T1000 (cell line): ENCODE measurements around the gene FAM25G.
"Not testable (repeated sequence)": the region's sequence is repeated elsewhere in the genome, so short reads cannot be mapped to it uniquely, and the experiment has no call there.

Source experiments
- DNase-seq: peaks from one replicate; lab custom pipeline; 2025; ENCODE audit warnings: mixed read lengths; lab: John Stamatoyannopoulos, UW

The FAM25G gene

DNA sequence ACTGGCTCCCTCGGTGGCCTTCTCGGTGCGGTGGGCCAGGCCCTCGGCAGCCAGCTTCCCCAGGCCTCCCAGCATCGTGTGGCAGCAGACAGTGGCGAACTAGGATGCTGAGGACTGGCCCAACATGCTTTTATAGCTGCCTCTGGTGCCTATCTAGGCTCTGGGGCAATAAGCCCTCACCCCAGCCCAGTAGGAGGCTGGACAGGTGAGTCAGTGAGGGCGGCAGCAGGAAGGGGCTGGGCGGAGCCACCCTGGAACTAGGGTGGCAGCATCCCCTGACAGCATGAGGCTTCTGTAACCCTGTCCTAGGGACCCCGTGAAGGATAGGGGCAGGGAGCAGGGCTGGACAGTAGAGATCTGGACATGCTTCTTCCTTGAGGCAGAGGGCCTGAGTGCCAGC lies at the start of gene FAM25G:
Gene FAM25G, minus strand, starts transcription at position 101 of the 400 bp plus-strand sequence. Its CDS starts 26 bp downstream, at position 75.
- DNase-seq, result not testable (repeated sequence)

DNA sequence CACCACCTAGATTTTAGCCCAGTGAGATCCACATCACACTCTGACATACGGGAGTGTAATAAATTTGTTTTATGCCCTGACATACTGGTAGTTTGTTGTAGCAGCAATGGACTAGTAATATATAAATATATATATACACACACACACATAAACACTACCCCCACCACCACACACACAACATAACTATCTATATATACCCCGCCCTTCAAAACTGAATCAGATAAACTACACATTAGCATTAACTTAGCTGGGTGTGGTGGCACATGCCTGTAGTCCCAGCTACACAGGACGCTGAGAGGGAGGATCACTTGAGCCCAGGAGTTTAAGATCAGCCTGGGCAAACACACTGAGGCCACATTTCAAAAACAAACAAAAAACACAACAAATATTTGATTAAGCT lies 44.9 kb upstream of the FAM25G start:
- DNase-seq, result not testable (repeated sequence)

DNA sequence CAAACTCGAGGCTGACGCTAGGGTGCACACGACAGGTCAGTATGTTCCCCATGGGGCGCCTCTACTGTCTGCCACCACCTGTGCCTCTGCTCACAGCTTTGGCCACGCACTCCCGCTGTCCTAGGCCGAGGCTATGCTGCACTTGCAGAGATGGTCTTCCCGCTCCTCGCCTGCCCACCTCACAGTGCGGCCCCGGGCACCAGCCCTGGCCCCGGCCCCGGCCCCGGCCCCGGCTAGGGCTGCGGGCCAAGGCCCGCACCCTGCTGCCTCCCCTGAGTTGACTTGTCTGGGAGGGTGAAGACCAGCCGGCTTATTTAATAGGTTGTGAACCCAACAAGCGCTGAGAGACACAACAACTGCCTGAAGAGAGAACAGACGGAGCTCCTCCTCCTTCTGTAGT lies 32.0 kb upstream of the FAM25G start, which contains the start of gene AGAP9:
Gene AGAP9, minus strand, starts transcription at position 164 of the 400 bp plus-strand sequence. Its CDS starts 112 bp downstream, at position 52.
- DNase-seq, result not testable (repeated sequence)

- DNase-seq, result not testable (repeated sequence)
These were observed 10.8 kb upstream of the FAM25G start for GRCh38 chr10:47502313-47502712.

DNA sequence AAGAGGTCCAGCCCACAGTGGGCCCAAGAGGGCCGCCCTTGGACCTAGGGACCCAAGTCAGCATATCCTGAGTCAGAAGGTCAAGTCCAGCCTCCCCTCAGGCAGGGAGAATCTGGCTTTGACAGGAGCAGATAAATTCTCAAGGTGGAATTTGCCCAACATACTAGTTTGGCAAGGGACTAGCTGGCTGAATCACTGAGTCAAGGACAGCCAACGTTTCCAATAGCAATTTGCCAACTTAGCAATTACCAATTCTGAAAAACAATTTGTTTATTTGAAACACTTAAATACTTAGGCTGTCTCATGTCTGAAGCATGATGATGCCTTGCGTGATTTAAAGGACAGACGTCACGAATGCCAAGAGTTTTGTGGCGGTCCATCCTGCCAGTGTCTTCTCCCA lies 2.7 kb upstream of the FAM25G start:
- DNase-seq, result not testable (repeated sequence)

GRCh38 chr10:47489630-47490029 lies 1.9 kb downstream of the FAM25G start:
- not testable (repeated sequence) for DNase-seq

DNA sequence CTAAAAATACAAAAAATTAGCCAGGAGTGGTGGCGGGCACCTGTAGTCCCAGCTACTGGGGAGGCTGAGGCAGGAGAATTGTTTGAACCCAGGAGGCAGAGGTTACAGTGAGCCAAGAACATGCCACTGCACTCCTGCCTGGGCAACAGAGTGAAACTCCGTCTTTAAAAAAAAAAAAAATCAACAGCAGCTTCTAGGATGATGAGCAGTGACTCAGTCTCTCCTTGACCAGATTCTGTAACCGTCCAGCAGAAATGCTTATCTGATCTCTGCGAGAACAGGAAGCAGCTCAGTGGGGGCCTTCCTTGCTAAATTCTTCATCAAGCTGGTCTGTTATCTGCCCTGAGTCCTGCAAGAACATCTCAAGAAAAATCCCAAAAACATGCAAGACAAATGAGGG lies 5.6 kb downstream of the FAM25G start:
- DNase-seq, result not testable (repeated sequence)

GRCh38 chr10:47484786-47485185 lies 6.7 kb downstream of the FAM25G start:
- DNase-seq, result not testable (repeated sequence)

GRCh38 chr10:47483923-47484322 lies 7.6 kb downstream of the FAM25G start, which contains the start of gene ANXA8:
Gene ANXA8, minus strand, starts transcription at chr10:47484115. Its CDS starts 182 bp downstream, at chr10:47483933.
- not testable (repeated sequence) for DNase-seq

DNA sequence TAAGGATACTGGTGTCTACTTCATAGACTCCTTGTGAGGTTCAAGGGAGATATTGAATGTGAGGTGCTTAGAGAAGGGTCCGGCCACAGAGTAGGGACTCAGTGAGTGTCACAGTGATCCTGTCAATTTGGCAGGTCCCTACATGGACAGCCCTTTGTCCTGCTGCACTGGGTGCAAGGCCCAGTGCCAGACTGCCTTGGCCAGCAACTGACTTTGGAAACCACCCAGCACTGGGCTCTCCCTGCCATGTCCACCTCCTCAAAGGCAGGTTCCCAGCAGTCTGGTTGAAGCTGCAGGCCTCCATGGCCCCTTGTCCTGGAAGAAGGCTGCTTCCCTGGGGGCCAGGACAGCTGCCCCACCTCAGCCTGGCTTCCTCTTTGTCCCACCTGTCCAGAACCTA lies 9.1 kb downstream of the FAM25G start:
- not testable (repeated sequence) for DNase-seq

- not testable (repeated sequence) for DNase-seq
These were observed 9.7 kb downstream of the FAM25G start for GRCh38 chr10:47481768-47482181.

GRCh38 chr10:47481182-47481766 lies 10.2 kb downstream of the FAM25G start:
- peak; percentile 86 for DNase-seq

DNA sequence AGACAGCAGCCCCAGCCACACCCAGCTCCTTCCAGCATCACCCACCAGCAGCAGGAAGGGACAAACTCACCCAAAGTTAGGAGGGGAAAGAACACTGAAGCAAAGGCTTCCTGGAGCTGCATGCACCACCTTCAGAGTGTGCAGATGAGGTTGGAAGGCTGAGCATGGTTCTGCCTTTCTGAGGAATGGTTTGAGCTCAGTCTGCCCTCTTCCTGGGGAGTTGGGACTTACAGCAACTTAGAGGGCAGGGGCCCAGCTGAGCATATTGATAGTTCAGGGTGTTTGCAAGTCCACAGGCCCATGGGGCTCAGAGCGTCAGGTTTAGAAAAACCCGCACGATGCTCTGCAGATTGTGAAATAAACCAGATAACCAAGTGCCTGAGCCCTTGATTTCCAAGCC lies 11.4 kb downstream of the FAM25G start:
- not testable (repeated sequence) for DNase-seq

GRCh38 chr10:47478114-47478513 lies 13.4 kb downstream of the FAM25G start:
- not testable (repeated sequence) for DNase-seq

GRCh38 chr10:47477078-47477477 lies 14.4 kb downstream of the FAM25G start:
- DNase-seq, result not testable (repeated sequence)

DNA sequence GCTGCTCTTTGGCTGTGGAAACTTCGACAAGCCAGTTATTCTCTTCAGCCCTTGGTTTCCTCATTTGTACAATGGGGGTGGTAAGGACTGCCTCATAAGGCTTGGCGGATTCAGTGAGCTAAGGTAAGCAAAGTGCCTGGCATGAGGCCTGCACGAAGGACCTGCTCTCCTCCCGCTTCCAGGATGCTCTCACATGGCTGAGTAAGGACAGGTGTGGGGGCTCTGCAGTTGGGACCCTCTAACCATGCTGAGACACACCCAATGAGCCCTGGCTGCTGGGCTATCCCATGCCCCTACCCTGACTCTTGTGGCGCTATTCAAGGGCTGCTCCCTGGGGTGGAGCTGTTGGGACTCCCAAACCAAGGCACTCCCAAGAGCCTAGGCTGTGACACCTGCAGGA lies 16.4 kb downstream of the FAM25G start:
- DNase-seq, result not testable (repeated sequence)

DNA sequence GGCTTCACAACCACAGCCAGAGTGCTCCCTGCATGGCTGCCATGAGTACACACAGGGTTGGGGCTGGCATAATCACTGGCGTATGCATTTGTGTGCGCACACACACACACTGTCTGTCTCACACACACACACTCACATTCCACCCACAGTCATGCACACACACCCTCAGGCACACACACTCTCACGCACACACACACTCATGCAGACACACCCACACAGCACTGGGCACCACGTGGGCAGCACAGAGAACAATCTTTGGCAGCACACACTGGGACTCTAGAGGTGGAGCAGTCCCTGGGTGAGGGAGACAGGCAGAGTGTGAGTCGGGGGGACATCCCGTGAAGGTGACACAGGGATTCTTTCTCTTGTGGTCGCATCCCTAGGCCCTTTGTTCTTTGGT lies 18.0 kb downstream of the FAM25G start:
- not testable (repeated sequence) for DNase-seq

DNA sequence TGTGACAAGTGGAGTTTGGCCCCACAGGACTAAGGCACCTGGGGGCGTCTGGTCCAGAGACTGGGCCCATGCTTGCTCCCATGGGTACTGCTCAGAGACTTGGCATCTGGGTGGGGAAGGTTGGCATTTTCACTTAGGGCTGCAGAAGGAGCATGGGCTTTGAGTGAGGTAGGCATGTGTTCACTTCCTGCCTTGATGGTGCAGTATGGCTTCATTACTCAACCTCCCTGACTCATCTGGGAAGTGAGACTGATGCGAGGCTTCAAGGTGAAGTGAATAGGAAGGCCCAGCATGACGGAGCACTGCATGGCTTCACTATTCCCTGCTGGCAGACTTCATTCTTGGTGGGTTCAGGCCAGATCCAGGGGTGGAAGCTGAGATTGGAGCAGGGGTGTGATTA lies 18.9 kb downstream of the FAM25G start:
- not testable (repeated sequence) for DNase-seq

DNA sequence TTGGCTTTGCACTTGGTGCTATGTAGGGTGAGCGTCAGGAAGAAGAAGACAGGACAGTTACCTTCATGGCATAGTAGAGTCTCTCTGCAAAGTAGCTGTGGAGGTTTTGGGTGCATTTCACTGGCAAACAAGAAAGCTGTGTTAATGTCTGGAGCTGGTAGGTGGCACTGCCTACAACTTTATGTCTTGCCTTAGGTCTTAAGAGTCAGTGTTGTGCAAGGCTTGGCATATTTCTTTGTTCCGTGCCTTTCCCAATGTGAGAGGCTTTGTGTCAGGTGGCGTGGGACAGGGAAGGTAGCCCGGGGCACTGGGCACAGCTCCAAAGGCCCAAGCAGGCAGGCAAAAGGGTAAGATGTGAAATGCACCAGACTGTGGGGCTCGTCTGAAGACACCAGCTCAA lies 19.4 kb downstream of the FAM25G start:
- not testable (repeated sequence) for DNase-seq

DNA sequence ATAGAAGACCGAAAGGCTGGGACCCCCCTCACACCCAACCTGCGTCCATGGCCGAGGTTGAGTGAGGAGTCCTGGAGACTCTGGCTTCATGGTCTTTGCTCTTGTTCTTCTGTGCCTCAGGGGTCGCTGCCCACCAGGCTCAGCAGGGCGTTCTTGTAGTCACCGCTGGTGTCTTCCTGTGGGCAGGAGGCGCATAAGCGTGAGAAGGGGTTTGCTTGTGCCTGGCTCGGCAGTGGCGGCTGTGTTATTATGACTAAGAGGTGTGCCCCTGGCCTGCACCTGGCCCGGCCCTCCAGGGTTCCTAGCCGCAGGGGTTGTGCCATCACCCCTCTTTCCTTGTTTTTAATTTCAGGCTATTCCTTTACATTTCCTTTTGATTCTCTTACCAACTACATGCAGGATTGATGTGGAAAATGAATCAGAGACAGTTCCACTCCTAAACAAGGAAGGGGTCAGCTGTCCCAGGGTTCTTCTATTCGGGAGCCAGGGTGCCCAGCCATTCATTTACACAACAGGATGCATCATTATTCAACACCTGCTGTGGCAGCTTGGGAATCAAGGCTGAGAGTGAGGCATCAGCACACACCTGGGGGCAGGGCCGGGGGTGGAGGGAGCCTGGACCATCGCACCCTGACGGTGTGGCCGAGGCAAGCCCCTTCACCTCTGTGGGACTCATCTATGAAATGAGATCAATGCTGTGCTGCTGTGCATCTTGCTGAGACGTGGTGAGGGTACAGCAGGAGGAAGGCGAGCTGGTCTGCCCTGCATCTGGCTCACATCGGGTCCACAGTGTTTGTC lies 22.6 kb downstream of the FAM25G start:
- DNase-seq, result not testable (repeated sequence)

DNA sequence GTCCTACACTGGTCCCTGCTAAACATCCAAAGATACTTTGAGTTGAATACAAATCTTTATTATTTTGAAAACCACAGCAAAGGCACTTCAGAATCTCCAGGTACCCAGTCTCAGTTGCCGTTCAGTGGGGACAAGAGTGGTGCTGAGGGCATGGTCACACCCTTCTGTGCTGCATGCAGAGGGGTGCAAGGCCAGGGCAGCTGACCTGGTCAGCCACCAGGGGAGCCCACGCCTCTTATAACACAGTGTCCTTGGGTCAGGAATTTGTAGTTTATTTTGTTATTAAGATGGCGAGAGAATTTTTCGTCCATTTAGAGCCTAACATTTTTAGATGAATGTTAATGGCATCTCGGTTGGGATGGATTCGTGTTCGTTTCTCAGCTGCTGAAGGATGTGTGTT lies 23.5 kb downstream of the FAM25G start:
- DNase-seq, result not testable (repeated sequence)

GRCh38 chr10:47467458-47467857 lies 24.0 kb downstream of the FAM25G start:
- not testable (repeated sequence) for DNase-seq
